GM21423 (cell line): ENCODE data around the gene CFI.

Experiments
- ATAC-seq: cut with Tn5 transposase; IDR thresholded peaks from one replicate; pipeline ENCODE4 v1.9.1; 2021; ENCODE audit warnings: mild to moderate bottlenecking, moderate library complexity; ENCODE audit not compliant: unreplicated experiment

Gene CFI

DNA sequence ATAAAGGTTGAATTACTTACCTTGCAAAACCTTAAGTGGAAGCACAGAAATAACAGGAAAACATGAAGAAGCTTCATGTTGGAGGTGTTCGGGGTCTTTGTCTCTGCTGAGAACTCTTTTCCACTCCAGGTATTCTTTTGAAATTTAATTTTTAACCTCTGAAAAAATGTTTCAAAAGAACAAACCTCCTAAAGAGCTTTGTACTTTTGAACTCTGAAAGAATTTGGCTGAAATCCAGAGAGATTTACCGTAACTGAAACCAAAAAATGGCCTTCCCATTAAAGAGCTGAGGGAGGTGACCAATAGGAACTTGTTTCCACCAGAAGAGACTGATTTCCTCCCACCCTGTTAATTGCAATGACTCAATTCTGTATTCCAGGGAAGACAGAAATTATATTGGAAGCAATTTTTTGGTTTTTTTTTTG lies at the start of gene CFI:
TSS of gene CFI (minus strand) at position 105 of the 425 bp plus-strand sequence. CDS start at position 77, 28 bp downstream.
- ATAC-seq = no peak

DNA sequence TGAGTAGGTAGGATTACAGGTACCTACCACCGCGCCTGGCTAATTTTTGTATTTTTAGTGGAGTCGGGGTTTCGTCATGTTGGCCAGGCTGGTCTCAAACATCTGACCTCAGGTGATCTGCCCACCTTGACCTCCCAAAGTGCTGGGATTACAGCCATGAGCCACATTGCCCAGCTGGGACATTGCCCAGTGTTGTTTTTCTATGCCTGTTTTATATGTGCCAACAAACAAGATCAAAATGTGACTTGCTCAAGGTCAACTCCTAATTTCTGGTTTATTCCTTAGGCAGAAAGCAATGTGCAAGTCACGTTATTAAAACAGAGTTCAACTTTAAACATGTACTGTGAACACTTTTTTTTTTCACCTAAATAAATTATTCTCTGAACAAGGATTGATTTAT lies 48.8 kb upstream of the CFI start:
- ATAC-seq = no peak

DNA sequence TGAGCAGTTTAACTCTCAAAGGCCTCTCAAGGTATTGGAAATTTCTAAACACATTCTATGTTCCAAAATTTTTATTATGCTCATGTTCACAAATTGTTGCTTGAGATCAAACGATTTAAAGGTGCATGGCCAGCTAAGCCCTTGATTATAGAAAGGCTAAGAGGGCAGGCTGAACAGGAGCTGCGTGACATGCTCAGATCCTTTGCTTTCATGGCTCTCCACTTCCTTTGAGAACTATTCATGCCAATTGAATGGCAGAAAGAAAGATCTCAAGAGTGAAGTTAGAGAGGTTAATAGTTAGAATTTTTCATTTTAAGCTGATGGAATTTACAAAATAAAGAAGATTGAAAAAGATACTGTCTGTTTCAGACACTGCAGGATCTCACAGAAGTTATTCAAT lies 46.7 kb upstream of the CFI start:
- ATAC-seq = no peak

DNA sequence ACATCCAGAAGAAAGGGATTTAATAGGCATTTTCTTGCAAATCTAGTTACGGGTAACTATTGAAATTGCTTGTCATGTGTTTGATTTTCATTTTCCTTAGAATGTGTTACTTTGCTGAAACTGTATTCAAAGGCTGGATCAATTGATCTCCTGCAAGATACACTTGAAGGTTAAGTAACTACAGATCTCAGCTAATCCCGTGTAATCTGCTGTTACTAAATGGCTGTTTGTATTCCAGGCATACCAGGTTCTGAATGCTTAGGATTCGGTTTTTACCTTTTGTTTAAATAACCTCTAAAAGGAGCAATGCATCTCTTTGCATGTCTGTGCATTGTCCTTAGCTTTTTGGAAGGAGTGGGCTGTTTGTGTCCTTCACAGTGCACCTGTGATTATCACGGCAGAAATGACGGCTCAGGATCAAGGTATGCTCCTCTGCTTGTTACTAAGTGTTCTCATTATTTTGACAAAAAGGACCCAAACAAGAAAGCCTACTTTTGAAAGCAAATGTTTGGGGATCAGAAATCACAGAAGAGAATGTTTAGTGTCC lies 46.2 kb upstream of the CFI start, which contains the start of gene LRIT3:
TSS of gene LRIT3 (plus strand) at position 212 of the 547 bp plus-strand sequence. CDS start at position 307, 95 bp downstream.
- no peak for ATAC-seq

DNA sequence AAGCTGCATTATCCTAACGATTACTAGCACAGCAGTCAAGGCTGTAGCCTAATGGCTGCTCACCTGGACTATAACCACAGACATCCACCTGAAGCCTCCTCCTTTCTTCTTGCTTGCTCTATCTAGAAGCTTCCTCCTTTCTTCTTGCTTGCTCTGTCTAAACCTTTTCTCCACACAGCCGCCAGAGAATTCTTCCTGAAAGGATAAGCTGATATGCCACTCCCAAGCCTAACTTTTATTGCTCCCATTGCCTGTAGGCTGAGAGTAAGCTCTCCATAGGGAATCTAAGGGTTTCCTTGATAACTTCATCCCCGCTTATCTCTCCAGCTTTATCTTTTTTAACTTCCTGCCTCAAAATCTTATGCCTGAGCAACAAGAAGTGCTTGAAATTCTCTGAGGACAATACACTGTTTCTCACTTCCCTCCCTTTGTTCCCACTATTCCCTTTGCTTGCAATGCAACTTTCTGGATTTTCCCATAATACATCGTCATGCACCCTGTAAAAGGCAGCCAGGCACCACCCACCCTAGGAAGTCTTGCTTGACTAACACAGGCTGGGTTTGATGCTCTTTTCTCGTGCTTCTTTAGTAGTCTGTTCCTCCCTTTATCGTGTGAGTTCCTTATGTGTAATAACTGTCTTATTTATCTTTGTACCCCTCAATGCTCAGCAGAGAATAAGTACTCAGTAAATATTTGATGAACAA lies 44.7 kb upstream of the CFI start:
- no peak for ATAC-seq

DNA sequence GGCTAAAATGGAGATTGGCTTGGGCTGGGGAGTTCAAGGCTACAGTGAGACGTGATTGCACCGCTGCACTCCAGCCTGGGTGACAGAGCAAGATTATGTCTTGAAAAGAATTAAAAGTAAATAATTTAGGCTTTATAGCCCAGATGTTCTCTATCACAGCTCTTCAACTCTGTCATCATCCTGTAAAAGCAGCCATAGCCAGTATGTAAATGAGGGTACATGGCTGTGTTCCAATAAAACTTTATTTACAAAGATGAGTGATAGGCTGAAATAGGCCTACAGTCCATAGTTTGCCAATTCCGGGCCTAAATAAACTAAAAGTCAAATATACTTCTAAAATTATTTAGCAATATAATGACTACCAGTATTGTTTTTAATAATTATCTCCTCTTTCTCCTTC lies 35.2 kb upstream of the CFI start:
- ATAC-seq = no peak

DNA sequence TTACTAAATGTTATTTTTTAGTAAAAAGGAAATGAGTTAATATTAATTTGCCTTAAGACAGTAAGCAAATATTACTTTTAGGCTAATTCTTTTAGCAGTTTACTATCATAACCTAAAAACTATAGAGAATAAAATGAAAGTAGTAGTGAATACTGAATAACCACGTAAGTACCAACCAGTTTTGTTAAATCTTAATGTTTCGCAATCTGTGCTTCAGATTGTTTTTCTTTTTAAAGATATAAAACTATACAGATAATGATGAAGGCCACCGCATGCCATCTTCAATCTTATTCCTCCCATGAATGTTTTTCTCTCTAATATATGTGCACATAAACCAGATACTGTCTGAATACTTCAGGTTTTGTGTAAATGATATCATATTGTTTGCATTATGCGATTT lies 32.0 kb upstream of the CFI start:
- ATAC-seq = no peak

DNA sequence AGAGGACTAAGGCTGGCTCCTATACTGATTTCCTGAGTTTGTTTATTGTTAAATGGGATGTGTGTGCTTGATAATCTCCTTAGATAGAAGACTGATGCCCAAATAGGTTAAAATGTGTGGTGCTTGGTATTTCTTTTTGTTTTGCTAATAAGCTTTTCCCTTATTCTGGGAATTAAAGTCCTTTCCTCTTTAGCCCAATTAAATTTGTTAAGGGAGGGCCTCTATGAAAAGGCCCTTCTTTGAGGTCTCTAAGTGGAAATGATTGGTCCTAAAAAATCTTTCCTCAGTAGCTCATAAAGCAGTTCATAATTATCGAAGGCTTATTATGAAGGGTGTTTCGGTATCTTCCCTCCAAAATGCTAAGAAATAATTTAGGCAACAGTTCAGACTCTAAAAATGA lies 25.9 kb upstream of the CFI start, which contains the start of gene RRH:
TSS of gene RRH (plus strand) at position 301 of the 400 bp plus-strand sequence. CDS start at position 357, 56 bp downstream.
- no peak for ATAC-seq

DNA sequence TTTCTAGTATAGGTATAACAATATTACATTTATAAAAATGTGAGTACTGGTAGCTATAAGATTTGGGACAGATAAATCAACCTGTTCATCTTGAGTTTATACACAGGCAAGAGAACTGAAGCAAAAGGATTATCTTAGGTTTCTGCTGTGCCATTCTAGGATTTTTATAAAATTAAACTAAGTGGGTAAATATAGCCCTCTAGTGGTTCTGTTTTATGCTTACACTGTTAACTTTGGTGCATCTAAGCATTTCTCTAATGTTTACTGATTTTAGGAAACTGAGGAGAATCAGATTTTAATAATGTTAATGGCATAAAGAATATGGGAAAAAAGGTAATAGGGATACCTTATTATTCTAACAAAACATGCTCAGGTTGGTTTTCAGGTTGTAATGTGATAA lies 24.9 kb upstream of the CFI start:
- peak; percentile 51 for ATAC-seq

DNA sequence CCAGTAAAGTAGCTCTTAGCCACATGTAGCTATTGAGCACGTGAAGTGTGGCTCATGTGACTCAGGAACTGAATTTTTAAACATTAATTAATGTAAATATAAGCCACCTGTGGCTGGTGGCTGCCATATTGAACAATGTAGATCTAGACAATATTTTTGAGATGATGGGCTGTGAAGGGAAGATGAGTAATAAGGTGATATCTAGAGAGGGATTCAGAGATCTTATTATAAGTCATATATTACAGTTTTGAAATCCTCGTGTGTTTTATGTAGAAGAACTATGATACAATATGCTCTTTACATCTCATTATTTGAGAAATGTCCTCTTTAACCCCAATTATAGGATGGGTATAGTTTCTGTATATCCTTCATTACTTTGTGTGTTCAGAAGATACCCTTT lies 19.4 kb upstream of the CFI start:
- ATAC-seq = no peak

DNA sequence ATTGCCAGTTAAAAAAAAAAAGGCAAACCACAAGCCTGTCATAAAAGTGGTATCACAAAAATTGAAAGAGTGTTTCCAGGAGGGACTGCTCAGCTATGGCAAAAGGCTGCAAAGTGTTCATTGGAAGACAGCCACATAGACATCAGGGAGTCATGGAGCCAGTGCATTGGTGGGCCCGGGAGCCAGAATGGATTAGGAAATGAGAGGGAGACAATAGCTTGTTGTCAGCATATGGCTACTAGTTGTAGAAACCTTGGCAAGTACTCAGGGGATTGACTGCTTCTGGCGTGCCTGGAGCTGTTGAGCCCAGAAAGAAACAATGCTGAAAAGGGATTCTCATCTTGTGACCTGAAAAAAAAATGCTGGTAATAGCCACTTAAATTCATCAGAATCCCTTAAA lies 18.8 kb upstream of the CFI start:
- no peak for ATAC-seq

DNA sequence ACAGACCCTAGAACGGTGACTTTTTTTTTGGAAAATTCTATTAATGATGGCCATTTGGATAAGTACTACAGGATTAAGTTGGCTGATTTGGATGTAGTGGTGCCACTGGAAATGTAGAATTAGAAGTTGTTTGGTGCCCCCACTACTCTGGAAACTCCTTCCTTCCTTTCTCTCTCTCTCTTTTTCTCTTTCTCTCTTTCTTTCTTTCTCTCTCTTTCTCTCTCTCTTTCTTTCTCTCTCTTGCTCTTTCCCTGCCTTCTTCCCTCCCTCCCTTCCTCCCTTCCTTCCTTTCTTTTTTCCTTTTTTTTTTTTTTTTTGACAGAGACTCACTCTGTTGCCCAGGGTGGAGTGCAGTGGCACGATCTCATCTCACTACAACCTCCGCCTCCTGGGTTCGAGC lies 16.5 kb upstream of the CFI start:
- ATAC-seq = no peak

DNA sequence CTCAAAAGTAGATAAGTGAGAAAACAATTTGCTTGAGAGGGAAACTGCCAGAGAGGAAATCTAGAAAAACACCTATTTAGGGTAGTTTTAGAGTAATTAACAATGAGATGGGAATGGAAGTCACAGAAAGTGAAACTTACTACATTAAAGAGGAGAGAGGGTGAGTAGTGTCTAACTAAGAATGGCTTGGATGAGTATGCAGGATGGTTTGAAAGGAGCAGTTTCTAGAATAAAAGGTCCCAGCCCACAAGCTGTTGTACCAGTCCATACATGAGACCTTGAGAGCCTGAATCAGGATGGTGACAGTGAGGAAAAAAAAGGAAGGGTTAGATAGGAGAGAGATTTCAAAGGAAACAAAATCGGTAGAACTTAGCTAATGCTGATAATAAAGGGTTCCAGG lies 15.1 kb upstream of the CFI start:
- ATAC-seq = no peak

DNA sequence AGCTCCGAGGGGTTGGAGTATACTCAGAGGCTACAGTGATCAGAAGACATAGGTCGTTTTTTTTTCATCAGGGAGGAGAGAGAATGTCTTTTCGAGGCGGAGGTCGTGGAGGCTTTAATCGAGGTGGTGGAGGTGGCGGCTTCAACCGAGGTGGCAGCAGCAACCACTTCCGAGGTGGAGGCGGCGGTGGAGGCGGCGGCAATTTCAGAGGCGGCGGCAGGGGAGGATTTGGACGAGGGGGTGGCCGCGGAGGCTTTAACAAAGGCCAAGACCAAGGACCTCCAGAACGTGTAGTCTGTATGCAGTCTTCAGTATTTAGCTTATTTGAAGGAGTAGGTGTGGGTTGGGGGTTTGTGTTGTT lies 14.3 kb upstream of the CFI start:
- ATAC-seq = no peak

DNA sequence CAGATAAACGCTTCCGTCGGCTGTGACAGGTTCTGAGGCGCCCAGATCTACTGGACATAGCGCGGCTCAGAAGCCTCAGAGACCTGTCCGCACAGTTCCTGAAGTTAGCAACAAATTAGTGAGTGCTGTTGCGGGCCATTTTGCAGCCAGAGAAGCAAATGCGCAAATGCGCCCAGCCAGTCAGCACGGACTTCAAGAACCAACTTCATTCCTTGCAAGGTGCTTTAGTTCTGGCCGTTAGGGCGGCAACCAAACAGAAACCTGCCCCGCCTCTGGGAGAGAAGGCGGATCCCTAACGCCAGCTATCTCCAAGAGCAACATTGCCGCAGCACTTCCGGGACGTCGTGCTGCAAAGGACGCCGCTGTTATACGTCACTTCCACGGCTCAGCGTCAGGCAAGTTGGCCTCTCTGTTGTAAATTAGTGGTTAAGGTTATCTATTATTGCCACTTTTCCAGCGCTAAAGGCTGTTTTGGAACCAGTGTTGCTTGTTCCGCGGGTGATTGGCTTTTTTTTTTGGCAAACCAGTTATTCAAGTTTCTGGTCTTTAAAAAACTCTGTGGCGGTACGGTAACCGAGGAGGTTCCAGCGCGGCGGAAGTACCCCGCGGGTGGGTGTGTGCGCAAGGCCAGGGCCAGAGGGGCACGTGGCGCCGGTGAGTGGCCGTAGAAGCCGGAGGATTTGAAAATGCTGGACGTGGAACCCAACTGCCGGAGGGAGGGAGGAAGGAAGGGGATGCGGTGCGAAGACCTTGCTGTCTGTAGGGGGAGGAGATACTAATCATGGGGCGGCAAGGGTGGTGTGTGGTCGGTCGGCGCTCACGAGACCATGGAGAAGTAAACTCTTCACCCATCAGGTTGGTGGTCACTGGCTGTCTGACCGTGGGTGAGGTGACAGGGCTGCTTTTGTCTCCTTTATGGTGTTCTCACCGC lies 13.6 kb upstream of the CFI start, which contains the start of gene GAR1:
TSS of gene GAR1 (plus strand) at position 612 of the 931 bp plus-strand sequence. CDS start 403 bp downstream, outside the sequence.
- peak; percentile 99 for ATAC-seq

DNA sequence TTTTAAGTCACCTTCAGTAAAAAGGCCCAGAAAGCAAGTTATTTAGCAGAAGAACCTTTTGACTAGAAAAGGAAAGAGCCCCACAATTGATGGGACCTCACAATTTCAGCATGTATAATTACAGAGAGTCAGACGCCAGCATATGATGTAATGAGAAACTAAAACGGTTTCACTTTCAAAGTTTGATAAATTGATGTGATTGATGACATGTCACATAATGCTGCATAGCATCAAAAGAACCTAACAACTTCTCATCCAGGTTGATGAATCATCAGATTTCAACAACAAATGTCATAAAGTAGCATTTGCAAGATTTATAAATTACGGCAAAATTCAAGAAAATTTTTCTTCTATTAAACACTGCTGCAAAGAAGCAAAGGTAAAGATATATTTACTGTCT lies 9.9 kb upstream of the CFI start:
- no peak for ATAC-seq

DNA sequence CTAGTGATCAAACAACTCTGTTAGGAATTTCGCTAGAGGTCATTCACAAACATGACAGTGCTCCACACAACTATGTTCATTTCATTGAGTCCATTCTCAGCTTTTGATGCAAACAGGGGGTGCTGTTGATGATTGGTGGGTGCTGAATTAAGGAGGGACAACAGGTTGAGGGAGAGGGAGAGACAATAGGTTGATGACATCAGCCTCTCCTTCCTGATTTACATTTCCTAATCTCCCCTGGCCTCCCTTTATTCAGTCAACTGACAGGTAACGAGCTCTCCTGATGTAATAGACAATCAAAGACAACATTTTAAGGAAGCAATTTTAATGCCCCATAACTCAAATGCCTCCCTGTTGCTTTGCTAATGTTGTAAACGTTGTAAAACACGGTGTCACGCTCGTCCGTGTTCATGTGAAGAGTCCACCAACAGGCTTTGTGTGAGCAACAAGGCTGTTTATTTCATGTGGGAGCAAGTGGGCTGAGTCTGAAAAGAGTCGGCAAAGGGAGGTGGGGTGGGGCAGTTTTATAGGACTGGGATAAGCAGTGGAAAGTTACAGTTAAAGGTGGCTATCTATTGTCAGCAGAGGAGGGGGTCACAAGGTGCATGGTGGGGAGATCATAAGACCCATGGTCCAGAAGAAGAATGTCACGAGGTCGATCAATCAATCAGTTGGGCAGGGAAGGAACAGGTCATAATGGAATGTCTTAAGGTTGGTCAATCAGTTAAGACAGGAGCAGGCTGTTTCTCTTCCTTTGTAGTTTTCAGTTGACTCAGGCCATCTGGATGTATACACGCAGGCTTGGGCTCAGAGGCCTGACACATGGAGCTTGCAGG lies 9.0 kb upstream of the CFI start:
- ATAC-seq = no peak

DNA sequence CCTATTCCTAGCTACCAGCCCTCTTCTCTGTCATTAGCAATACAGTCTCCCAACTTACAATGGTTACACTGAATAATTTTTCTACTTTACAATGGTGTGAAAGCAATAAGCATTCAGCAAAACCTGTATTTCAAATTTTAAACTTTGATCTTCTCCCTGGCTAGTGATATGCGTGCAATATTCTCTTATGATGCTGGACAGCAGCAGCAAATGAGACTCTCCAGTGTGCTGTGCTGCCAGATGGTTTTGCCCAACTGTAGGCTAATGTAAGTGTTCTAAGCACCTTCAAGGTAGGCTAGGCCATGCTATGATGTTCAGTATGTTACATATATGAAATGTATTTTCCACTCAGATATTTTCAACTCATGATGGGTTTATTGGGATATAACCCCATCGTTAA lies 7.9 kb upstream of the CFI start:
- ATAC-seq = no peak

DNA sequence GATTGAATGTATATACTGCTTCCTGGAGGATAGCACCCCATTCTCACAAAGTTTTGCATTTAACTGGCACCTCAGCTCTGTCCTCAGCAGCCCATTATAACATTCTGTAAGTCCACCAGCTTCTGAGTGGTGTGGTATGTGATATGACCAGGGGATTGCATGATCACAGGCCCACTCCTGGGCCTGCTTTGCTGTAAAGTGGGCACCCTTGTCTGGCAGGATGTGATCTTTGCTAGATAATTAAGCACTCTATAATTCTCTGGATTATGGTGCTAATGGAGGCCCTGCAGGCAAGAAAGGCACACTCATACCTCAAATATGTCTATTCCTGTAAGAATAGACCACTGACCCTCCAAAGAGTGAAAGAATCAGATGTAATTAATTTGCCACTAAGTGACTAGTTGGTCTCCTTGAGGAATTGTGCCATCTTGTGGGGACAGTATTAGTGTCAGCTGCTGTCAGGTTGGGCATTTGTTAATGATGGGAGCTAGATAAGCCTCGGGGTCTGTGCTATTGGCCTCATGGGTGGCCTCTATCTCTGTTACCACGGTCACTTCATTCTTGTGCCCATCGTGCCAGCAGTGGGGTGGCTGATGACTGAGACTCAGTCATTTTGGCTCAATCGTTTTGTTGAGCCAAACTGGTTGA lies 2.2 kb upstream of the CFI start:
- peak; percentile 73 for ATAC-seq

DNA sequence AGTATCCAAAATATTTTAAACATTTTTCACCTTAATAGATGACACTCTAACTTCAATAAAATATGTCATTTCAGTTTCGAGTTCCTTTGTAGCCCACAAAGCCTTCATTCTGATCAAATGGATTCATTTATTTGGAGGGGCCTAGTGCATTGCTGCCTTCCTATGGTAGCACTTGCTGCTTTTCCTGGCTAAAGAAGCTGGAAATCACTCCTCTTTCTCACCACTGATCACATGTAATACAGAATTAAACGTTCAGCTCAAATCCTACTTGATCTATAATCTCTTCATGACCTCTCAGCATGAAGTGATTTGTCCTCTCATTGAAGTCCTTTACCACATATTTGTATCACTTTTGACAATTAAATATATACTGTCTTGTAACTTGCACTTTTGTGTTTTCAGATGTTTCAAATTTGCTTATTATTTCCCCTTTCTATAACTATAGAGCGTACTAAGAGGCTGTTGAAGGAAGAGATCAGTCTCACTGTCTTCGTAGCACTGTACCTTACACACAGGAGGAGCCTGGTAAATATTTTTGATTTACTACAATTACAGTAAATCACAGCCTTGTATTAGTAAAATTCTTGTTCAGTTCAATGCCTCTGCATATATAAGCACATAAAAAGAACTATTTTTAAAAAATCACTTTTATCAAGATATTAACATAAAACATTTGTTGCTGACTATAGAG lies 555 bp downstream of the CFI start:
- ATAC-seq = no peak
